ENCODE measurements around the gene CLTRN. TPM values are rescaled to one million over a fixed set of nuclear protein-coding genes. Genes with fewer than 3 reads are reported as not detected.

CLTRN gene
- total and polyA plus RNA-seq, 5 experiments from 2014 or later = 0.68 to 1.1 (median 0.83) TPM

DNA sequence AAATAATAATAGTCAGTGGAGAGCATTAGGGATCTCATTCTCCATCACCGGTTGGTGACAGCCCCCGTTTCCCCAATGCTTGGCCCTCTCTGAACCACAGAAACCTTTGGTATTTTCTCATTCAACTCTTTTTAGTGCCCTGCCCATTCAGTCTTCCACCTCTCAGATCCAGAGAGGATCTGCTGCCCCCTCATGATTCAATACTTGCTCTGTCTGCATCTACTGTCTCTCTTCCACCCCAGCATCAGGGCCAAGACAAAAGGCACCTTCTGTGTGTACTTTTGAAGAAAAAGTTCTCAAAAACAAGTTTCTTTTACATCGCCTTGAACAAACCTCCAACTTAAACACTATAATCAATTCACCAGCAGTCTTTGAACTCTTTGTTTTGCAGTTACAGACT is 19.3 kb downstream of the CLTRN start:
- no peaks in the 10 kb centered on the region for H3K36me3 Mint-ChIP-seq
- no peak overlapping the region for H3K4me3 Mint-ChIP-seq
- H3K27ac Mint-ChIP-seq = no peak overlapping the region
- H3K4me1 Mint-ChIP-seq = peaks cover 3 to 22% (median 17%) of the 10 kb centered on the region in 4 donors
- ATAC-seq = no peak
- POLR2A ChIA-PET = no interaction called here
- H3K9me3 Mint-ChIP-seq = no peaks in the 10 kb centered on the region
- DNase-seq = no peak
- H3K27me3 Mint-ChIP-seq = no peaks in the 10 kb centered on the region

DNA sequence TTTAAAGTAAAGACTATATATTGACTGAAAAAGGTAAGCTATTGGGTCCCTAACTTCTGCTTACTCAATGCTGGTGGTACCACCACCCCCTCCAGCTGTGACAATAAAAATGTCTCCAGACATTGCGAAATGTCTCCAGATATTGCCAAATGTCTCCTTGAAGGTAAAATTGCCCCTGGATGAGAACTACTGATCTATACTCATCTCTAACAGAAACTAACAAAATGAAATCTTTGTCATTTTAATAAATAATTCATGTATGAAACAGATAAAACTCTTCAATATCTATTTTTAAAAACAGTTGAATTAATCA is 20.1 kb downstream of the CLTRN start:
- ATAC-seq = no peak
- no peak overlapping the region for H3K4me3 Mint-ChIP-seq
- POLR2A ChIA-PET = no interaction called here

DNA sequence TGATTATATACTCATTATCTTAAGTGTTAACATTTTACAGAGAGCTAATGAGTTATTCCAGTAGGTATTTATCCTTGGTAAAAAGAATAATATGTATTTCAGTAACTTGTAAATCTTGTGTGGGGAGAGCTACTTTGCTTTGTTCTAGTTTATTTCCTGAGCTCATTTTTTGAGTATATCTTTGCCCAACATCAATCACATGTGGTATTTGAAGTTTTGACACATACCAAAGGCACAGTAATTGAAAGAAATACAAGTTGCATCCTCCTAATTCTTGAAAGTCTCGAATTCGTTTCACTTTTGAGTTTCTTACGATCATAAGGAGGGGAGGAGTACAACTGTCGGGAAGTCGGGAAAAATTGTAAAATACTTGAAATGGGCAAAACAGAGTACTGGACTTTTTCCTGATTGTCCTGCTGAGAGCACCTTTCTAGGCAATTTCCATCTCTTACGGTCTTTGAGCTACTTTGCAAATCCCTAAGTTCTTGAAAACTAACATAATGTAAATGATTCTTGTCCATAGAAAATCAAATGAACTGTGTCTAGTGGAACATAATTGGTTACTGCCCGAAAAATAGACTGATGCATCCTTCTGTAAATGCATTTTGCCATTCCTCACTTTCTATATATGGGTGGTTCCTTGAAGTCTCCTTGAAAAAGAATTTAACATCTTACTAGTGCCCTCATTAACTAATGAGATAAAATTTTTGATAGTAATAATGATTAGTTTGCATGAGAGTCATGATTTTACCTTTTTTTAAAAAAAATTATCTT is 20.6 kb downstream of the CLTRN start:
- Mint-ChIP-seq H3K9me3 (no peaks in the 10 kb centered on the region), H3K27me3 (no peaks in the 10 kb centered on the region), H3K4me1 (peaks cover 3 to 22% (median 17%) of the 10 kb centered on the region in 4 donors), H3K27ac (peak overlapping the region in 2 of 10 donors; percentile 14 to 66), H3K36me3 (no peaks in the 10 kb centered on the region), H3K4me3 (peak overlapping the region; percentile 5 to 68 (median 56))
- POLR2A ChIA-PET = no interaction called here
- ATAC-seq (peak in 1 of 2 donors; percentile 56), DNase-seq (peak in 2 of 10 donors; percentile 4 to 9)

More for the DNA sequence above, 20.1 kb downstream of the CLTRN start:
- no peaks in the 10 kb centered on the region for H3K27me3 Mint-ChIP-seq
- no peak overlapping the region for H3K27ac Mint-ChIP-seq
- no peaks in the 10 kb centered on the region for H3K9me3 Mint-ChIP-seq
- DNase-seq = no peak
- peaks cover 3 to 22% (median 17%) of the 10 kb centered on the region in 4 donors for H3K4me1 Mint-ChIP-seq
- no peaks in the 10 kb centered on the region for H3K36me3 Mint-ChIP-seq

DNA sequence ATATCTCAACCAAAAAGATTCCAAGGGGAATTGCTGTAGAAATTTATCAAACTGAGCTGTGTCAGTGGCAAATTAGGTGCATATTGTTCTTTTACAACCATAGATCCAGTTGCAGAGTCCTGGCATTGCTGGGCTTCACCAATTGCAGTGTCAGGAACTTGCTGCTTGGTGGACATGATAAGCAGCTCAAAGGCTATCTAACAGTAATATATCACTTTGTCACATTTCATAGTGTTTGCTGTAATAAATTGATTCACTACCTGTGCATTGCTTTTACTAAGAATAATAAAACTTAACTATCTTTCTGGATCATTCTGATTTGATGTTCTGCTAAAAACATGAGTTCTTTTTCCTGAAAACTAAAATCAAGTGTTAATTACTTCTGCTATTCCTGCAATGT is 33.0 kb downstream of the CLTRN start:
- H3K27me3 Mint-ChIP-seq = peaks cover 1 to 9% (median 5%) of the 10 kb centered on the region in 5 donors
- no peak overlapping the region for H3K27ac Mint-ChIP-seq
- no peaks in the 10 kb centered on the region for H3K36me3 Mint-ChIP-seq
- ATAC-seq (no peak), DNase-seq (no peak)
- H3K4me3 Mint-ChIP-seq = no peak overlapping the region
- no peaks in the 10 kb centered on the region for H3K9me3 Mint-ChIP-seq
- POLR2A ChIA-PET = no interaction called here
- H3K4me1 Mint-ChIP-seq = peaks cover 0 to 3% (median under 1%) of the 10 kb centered on the region in 4 donors

DNA sequence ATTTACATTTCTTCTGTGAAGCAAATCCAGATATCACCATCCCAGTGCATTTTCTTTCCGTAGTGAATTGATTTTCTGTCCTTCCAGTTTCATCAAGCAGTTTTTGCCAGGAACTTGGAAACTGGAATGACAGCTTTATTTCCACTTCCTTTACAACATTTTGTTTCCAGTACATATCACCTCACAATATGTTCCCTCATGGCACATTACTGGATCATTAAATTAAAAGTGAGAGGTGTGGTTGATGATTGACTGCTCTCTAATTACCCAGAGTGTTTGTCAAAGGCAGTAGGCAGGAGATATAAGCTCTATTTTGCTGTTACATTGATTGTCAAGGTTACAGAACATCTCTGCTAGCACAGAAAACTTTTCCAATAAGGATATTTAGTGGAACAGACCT is 41.6 kb downstream of the CLTRN start:
- Mint-ChIP-seq H3K36me3 (peaks cover 0 to 9% (median 0%) of the 10 kb centered on the region in 3 donors), H3K27me3 (peaks cover 0 to 2% (median 0%) of the 10 kb centered on the region in 5 donors), H3K9me3 (peaks cover 0 to 5% (median 0%) of the 10 kb centered on the region in 9 donors), H3K4me1 (no peaks in the 10 kb centered on the region), H3K4me3 (no peak overlapping the region), H3K27ac (no peak overlapping the region)
- no peak for ATAC-seq
- no peak for DNase-seq
- POLR2A ChIA-PET = no interaction called here

DNA sequence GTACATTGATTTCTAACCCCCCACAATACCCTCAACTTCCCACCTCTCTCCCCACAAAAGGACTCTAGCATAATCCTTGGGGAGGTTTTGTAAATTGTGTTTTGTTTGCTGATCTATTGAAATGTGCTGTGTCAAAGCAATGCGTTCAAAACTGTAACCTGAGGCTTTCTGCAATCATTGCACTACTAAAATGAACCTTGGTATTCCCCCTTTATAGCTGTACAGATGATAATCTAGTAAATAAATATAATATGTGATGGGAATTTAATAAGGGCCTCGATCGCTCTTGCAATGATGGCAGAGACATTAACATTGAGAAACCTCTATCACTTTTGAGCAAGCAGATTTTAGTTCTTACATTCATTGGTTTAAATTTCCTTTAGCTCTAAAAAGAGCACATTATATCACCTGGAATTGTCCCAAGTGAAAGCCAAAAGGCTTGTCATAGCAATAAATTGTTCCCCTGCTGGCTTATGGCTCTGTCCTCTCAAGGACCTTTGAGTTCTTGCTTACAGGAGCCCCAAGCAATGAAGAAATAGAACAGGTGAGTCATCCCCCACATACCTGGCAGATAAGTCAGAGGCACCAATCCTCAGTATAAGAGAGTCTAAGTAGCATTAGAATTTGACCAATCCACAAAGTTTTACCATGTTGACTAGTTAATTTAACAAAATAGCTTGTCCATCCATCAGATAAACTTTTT is 45.4 kb downstream of the CLTRN start:
- peaks cover 0 to 2% (median 1%) of the 10 kb centered on the region in 5 donors for H3K27me3 Mint-ChIP-seq
- H3K4me1 Mint-ChIP-seq = no peaks in the 10 kb centered on the region
- H3K9me3 Mint-ChIP-seq = peaks cover 0 to 3% (median 0%) of the 10 kb centered on the region in 9 donors
- H3K36me3 Mint-ChIP-seq = peaks cover 0 to 6% (median 0%) of the 10 kb centered on the region in 3 donors
- POLR2A ChIA-PET = no interaction called here
- no peak overlapping the region for H3K27ac Mint-ChIP-seq
- no peak for ATAC-seq
- no peak overlapping the region for H3K4me3 Mint-ChIP-seq
- DNase-seq = no peak

DNA sequence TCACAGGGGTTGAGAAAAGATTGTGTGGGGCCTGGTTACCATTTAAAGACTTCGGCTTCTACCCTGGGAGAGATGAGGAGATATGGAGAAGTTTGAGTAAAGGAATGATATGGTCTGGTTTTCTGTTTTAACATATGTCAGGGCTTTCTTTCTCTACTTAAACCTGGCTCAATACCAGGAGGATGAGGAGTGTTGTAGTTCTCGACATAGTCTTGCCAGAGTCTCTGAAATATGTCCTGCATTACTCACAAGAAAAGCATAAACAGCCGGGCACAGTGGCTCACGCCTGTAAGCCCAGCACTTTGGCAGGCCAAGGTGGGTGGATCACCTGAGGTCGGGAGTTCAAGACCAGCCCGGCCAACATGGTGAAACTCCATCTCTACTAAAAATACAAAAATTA is 47.5 kb downstream of the CLTRN start:
- ATAC-seq (no peak), DNase-seq (no peak)
- H3K27ac Mint-ChIP-seq = no peak overlapping the region
- POLR2A ChIA-PET = no interaction called here
- H3K4me3 Mint-ChIP-seq = no peak overlapping the region
- no peaks in the 10 kb centered on the region for H3K4me1 Mint-ChIP-seq
- H3K9me3 Mint-ChIP-seq = no peaks in the 10 kb centered on the region
- H3K27me3 Mint-ChIP-seq = peaks cover 0 to 2% (median under 1%) of the 10 kb centered on the region in 5 donors
- H3K36me3 Mint-ChIP-seq = no peaks in the 10 kb centered on the region

DNA sequence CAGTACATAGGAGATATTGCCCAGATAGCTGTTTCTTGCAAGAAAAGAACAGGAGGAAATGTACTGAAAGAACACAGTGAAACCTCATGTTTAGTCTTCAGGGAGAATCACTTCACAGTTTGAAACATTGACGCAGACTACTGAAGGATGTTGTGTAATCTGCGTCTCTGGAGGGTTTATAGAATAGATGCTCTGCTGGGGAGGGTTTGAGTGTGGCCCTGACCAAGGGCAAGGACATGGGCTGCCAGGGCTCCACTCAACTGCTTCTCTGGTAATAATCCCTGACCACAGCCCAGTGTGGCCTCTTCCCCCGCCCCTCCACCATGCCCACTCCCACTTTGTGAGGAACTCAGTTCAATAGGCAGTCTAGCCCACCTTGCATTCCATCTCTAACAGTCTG is 48.1 kb downstream of the CLTRN start:
- Mint-ChIP-seq H3K4me1 (no peaks in the 10 kb centered on the region), H3K4me3 (no peak overlapping the region), H3K36me3 (no peaks in the 10 kb centered on the region), H3K27me3 (peaks cover 0 to 2% (median 0%) of the 10 kb centered on the region in 5 donors), H3K27ac (no peak overlapping the region), H3K9me3 (no peaks in the 10 kb centered on the region)
- ATAC-seq (no peak), DNase-seq (no peak)
- POLR2A ChIA-PET = no interaction called here

DNA sequence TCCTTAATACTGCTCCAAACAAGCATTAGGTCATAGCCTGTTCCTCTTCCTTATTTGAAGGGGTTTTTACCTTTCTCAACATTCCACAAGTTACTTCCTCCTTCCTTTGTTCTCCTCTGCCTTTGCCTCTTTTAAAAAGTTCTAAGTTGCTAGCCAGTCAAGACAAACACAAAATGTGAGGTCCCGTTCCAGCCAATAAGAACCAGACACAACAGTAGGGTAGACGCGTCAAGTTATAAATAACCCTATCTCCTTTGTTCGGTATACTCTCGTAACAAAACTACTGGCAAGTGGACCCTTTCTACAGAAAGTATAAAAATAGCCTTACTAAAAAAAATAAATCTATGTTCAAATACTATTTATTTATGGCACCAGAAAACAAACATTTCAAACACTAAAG is 57.5 kb downstream of the CLTRN start:
- ATAC-seq (no peak), DNase-seq (no peak)
- peaks cover 0 to 11% (median 0%) of the 10 kb centered on the region in 3 donors for H3K36me3 Mint-ChIP-seq
- peaks cover 0 to 18% (median 0%) of the 10 kb centered on the region in 9 donors for H3K9me3 Mint-ChIP-seq
- H3K27me3 Mint-ChIP-seq = peaks cover 1 to 21% (median 12%) of the 10 kb centered on the region in 5 donors
- POLR2A ChIA-PET = no interaction called here
- no peak overlapping the region for H3K27ac Mint-ChIP-seq
- H3K4me3 Mint-ChIP-seq = no peak overlapping the region
- H3K4me1 Mint-ChIP-seq = no peaks in the 10 kb centered on the region

DNA sequence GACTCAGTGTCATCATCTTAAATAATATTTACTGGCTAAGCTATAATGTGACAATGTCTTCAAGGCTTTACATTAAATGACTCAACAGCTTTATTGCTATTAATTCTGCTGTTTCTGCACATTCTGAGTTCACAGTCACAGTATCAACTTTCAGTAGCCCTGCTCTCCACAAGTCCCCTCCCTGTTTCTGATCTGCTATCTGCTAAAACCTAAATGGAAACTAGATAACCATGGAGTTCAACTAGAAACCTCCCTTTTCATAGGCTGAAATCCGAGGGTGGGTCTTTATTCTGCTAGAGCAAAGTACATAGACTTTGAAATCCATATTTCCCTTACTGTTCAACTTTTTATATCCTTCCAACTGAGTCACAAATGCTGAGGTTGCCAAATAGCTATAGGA is 58.5 kb downstream of the CLTRN start:
- Mint-ChIP-seq H3K27me3 (peaks cover 3 to 29% (median 12%) of the 10 kb centered on the region in 5 donors), H3K4me1 (no peaks in the 10 kb centered on the region), H3K4me3 (no peak overlapping the region), H3K27ac (no peak overlapping the region), H3K36me3 (peaks cover 0 to 14% (median 0%) of the 10 kb centered on the region in 3 donors), H3K9me3 (peaks cover 0 to 16% (median 0%) of the 10 kb centered on the region in 9 donors)
- no peak for ATAC-seq
- POLR2A ChIA-PET = no interaction called here
- DNase-seq = no peak

DNA sequence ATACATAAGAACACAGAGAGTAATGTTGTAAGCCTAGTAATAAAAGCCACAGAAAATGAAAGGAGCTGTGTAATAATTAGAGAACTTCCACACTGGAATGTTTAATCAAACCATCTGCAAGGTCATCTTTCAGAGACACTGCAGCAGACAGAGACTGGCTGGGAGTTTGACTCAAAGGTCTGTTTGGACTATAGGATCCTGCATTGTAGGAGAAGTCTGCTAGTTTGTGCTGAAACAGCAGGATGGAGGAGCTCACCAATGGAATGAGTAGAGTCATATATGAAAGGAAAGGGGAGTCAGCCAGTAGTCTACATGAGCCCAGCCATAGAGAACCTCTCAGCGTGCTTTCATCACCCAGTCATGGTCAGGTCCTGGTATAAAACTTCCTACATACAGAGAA is 59.4 kb downstream of the CLTRN start:
- Mint-ChIP-seq H3K36me3 (peaks cover 0 to 9% (median 0%) of the 10 kb centered on the region in 3 donors), H3K27me3 (peaks cover 2 to 35% (median 12%) of the 10 kb centered on the region in 5 donors), H3K9me3 (peaks cover 0 to 8% (median 0%) of the 10 kb centered on the region in 9 donors), H3K4me1 (no peaks in the 10 kb centered on the region), H3K27ac (no peak overlapping the region), H3K4me3 (no peak overlapping the region)
- POLR2A ChIA-PET = no interaction called here
- ATAC-seq (no peak), DNase-seq (no peak)

DNA sequence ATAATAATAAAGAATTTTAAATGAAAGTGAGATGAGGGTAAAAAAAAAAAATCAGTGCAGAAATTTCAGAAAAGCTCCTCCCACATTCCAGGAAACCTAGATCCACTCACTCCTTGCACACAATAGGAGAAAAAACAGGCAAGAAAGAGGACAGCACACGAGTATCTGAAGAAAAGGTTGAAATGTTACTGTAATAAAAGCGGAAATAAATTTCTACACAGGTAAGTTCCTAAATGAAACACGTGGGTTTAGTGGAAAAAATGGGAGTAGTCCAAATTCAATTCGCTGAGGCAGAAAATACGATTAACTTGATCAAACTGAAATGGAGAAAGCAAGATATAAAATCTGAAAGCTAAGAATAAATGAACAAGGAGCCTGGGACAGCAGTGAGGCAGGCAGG is 61.8 kb downstream of the CLTRN start:
- Mint-ChIP-seq H3K4me1 (no peaks in the 10 kb centered on the region), H3K4me3 (no peak overlapping the region), H3K36me3 (peaks cover 0 to 9% (median 0%) of the 10 kb centered on the region in 3 donors), H3K9me3 (peaks cover 0 to 2% (median 0%) of the 10 kb centered on the region in 9 donors), H3K27ac (no peak overlapping the region), H3K27me3 (peaks cover 2 to 35% (median 7%) of the 10 kb centered on the region in 5 donors)
- ATAC-seq (no peak), DNase-seq (no peak)
- POLR2A ChIA-PET = no interaction called here

DNA sequence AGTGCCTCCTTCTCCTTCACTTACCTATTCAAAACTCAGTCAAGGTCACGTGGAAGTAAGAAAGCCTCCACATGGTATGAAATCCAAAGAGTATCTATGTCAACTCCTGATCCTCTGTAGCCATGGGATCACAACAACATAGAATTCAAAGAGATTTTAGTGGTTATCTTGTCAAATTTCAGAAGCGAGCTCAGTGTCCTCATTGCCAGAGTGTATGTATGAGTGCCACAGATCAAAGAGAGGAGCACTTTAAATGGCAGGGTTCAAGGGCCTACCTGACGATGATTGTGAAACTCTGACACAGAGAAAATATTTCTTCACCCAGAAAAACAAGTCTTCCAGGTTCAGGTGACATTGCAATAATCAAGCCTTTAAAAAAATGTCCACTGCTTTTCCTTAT is 62.7 kb downstream of the CLTRN start:
- DNase-seq (no peak), ATAC-seq (no peak)
- peaks cover 0 to 9% (median 0%) of the 10 kb centered on the region in 3 donors for H3K36me3 Mint-ChIP-seq
- H3K4me1 Mint-ChIP-seq = no peaks in the 10 kb centered on the region
- H3K27me3 Mint-ChIP-seq = peaks cover 2 to 35% (median 7%) of the 10 kb centered on the region in 5 donors
- peaks cover 0 to 2% (median 0%) of the 10 kb centered on the region in 9 donors for H3K9me3 Mint-ChIP-seq
- POLR2A ChIA-PET = no interaction called here
- no peak overlapping the region for H3K27ac Mint-ChIP-seq
- H3K4me3 Mint-ChIP-seq = no peak overlapping the region

Data from naive thymus-derived CD8-positive, alpha-beta T cell (primary cell).